Kidney epithelial cell (primary cell): ENCODE results near the gene RBBP5. TPM values are rescaled to one million over a fixed set of nuclear protein-coding genes. Genes with fewer than 3 reads are reported as not detected.

Source experiments
- DNase-seq: peaks from one replicate; pipeline ENCODE4 v3.0.0-alpha.2; 2010; ENCODE audit warnings: low read depth
- H3K27me3 ChIP-seq: 2 replicates; pipeline ENCODE4 v1.6.0; 2011; ENCODE audit warnings: low read length; ENCODE audit not compliant: control insufficient read depth, insufficient read depth
- H3K36me3 ChIP-seq: 2 replicates; pipeline ENCODE4 v1.5.1; 2011; ENCODE audit warnings: low read length; ENCODE audit not compliant: control insufficient read depth, insufficient read depth
- H3K4me3 ChIP-seq: 2 replicates; pipeline ENCODE4 v1.5.1; 2011; ENCODE audit warnings: low read depth, mild to moderate bottlenecking, control low read depth, low read length
- total RNA-seq: library from RNA; depleted of rRNA; stranded (reverse); fragments of >200 nt; gene quantifications from 2 replicates; pipeline ENCODE4 v1.2.3, GENCODE V29; 2015
- TF ChIP-seq, protein P1 (sequence below): IDR thresholded peaks from 2 replicates; pipeline ENCODE4 v1.5.1; 2011; ENCODE audit warnings: mild to moderate bottlenecking, moderate library complexity, low read length, control low read depth, inconsistent platforms; ENCODE audit not compliant: insufficient read depth, poor library complexity, severe bottlenecking

The RBBP5 gene
- total RNA-seq, 1 donor from 2014 or later: 15.4 TPM

DNA sequence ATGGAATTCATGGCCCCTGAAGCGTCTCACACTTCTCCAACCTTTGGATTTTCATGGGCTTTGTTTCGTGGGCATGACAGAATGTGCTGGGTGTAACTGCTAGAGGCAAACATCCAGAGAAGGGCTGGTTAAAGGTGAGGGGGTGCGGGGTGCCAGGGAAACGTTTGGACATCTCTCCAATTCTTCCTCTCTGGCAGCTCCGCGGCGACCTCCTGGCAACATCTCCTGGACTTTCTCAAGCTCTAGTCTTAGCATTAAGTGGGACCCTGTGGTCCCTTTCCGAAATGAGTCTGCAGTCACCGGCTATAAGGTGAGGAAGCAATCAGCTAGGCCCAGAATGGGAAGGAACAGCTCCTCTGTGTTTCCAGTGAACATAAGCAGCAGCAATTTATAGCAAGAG lies 49.5 kb downstream of the RBBP5 start:
- TF ChIP-seq, protein P1, sequence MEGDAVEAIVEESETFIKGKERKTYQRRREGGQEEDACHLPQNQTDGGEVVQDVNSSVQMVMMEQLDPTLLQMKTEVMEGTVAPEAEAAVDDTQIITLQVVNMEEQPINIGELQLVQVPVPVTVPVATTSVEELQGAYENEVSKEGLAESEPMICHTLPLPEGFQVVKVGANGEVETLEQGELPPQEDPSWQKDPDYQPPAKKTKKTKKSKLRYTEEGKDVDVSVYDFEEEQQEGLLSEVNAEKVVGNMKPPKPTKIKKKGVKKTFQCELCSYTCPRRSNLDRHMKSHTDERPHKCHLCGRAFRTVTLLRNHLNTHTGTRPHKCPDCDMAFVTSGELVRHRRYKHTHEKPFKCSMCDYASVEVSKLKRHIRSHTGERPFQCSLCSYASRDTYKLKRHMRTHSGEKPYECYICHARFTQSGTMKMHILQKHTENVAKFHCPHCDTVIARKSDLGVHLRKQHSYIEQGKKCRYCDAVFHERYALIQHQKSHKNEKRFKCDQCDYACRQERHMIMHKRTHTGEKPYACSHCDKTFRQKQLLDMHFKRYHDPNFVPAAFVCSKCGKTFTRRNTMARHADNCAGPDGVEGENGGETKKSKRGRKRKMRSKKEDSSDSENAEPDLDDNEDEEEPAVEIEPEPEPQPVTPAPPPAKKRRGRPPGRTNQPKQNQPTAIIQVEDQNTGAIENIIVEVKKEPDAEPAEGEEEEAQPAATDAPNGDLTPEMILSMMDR: no peak

GRCh38 chr1:205071801-205072200 lies 50.0 kb downstream of the RBBP5 start:
- DNase-seq: no peak
- no peak overlapping the region for H3K4me3 ChIP-seq
- TF ChIP-seq, protein P1: no peak
- peaks cover 4% of the 10 kb centered on the region for H3K27me3 ChIP-seq
- no peaks in the 10 kb centered on the region for H3K36me3 ChIP-seq

More for the DNA sequence above, 49.5 kb downstream of the RBBP5 start:
- Histone ChIP-seq H3K27me3 (peaks cover 4% of the 10 kb centered on the region), H3K36me3 (no peaks in the 10 kb centered on the region), H3K4me3 (no peak overlapping the region)
- no peak for DNase-seq

DNA sequence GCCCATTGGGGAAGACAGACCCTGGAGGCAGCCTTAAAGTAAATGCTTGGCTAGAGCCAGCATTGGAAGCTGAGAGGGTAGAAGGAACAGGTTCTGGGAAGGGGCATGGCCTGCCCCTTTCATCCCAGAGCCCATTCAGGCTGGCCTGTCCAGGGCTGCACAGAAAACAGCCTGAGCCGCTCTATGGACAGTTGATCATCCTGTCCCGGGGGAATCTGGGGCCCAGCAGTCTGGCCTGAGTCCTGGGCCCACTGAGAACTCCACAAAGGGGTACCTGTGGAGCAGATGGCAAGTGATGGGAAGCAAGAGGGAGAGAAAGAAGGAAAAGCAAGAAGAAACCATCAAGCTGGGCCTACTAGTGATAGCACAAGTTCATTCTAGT lies 50.8 kb downstream of the RBBP5 start:
- Histone ChIP-seq H3K4me3 (no peak overlapping the region), H3K27me3 (peaks cover 4% of the 10 kb centered on the region), H3K36me3 (no peaks in the 10 kb centered on the region)
- no peak for DNase-seq
- TF ChIP-seq, protein P1: no peak

DNA sequence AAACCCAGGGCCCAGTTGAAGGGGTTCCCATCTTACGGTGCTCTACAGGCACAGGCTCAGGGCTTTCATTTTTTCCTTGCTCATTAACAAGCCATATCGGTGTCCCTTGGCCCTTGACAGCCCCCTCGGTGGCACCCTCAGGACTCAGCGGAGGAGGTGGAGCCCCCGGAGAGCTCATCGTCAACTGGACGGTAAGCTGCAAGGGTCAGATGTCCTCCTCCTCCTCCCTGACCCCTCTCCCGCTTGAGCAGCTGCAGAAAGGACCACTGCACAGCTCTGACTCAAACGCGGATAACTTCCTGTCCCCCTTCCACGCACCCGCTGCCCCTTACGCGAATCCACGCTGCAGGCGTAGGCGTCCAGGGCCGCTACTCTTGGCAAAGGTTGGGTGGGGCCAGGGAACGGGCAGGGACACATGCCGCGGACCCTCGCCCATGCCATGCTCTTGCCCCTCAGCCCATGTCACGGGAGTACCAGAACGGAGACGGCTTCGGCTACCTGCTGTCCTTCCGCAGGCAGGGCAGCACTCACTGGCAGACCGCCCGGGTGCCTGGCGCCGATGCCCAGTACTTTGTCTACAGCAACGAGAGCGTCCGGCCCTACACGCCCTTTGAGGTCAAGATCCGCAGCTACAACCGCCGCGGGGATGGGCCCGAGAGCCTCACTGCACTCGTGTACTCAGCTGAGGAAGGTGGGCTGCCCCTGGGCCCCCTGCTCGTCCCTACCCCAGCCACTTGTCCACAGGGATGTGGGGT lies 52.2 kb downstream of the RBBP5 start:
- peaks cover 4% of the 10 kb centered on the region for H3K27me3 ChIP-seq
- H3K4me3 ChIP-seq: no peak overlapping the region
- TF ChIP-seq, protein P1: no peak
- H3K36me3 ChIP-seq: no peaks in the 10 kb centered on the region
- DNase-seq: no peak

GRCh38 chr1:205068457-205069040 lies 53.2 kb downstream of the RBBP5 start:
- DNase-seq: no peak
- H3K4me3 ChIP-seq: no peak overlapping the region
- TF ChIP-seq, protein P1: no peak

More at GRCh38 chr1:205068457-205069040, 53.2 kb downstream of the RBBP5 start:
- peaks cover 4% of the 10 kb centered on the region for H3K27me3 ChIP-seq
- no peaks in the 10 kb centered on the region for H3K36me3 ChIP-seq
